Common myeloid progenitor, CD34-positive (primary cell): ENCODE data around the gene EPHB1.

Experiments used
- CTCF ChIA-PET: fragments of 350-600 bp; sonication (Branson Sonifier 250); formaldehyde crosslinking; loops from one replicate; lab custom pipeline; 2021; ENCODE audit warnings: antibody characterized with exemption; lab: Charles Lee
- POLR2A ChIA-PET: fragments of 350-600 bp; sonication (Branson Sonifier 250); formaldehyde crosslinking; loops from one replicate; lab custom pipeline; 2021; ENCODE audit warnings: antibody characterized with exemption; lab: Charles Lee
- DNase-seq, 3 donors: peaks; one replicate each; pipeline versions ENCODE4 v3.0.0 to v3.0.0-alpha.2; 2013
- H3K27ac ChIP-seq, 2 experiments: 1 replicate in 1 of 2; 2 replicates in 1 of 2; pipeline ENCODE4 v1.7.0; 2013; ENCODE audit warnings: inconsistent platforms in 2 of 2, low read length in 2 of 2, mild to moderate bottlenecking in 2 of 2, low read depth in 1 of 2, moderate library complexity in 1 of 2; ENCODE audit not compliant: severe bottlenecking in 2 of 2, insufficient read depth in 1 of 2, poor library complexity in 1 of 2
- H3K27me3 ChIP-seq, 5 experiments: replicated peaks in 2 of 5; 1 replicate in 3 of 5; 2 replicates in 2 of 5; pipeline versions ENCODE4 v1.6.1 to v1.7.0; 2013; ENCODE audit warnings: low read length in 4 of 5, mild to moderate bottlenecking in 2 of 5, moderate library complexity in 2 of 5, inconsistent platforms in 1 of 5; ENCODE audit not compliant: insufficient read depth in 5 of 5, control insufficient read depth in 4 of 5
- H3K36me3 ChIP-seq, 4 experiments: 1 replicate in 2 of 4; 2 replicates in 2 of 4; pipeline versions ENCODE4 v1.6.1 to v1.7.0; 2013; ENCODE audit warnings: low read length in 3 of 4, control low read depth in 1 of 4, mild to moderate bottlenecking in 1 of 4; ENCODE audit not compliant: control insufficient read depth in 4 of 4, insufficient read depth in 4 of 4
- H3K4me1 ChIP-seq, 4 experiments: 1 replicate in 3 of 4; 2 replicates in 1 of 4; pipeline versions ENCODE4 v1.6.1 to v1.7.1; 2013; ENCODE audit warnings: low read length in 3 of 4, mild to moderate bottlenecking in 3 of 4, control low read depth in 1 of 4, inconsistent platforms in 1 of 4, moderate library complexity in 1 of 4; ENCODE audit not compliant: control insufficient read depth in 4 of 4, insufficient read depth in 4 of 4; ENCODE audit errors: control extremely low read depth in 1 of 4
- H3K4me3 ChIP-seq, 7 experiments: 1 replicate in 4 of 7; 2 replicates in 3 of 7; pipeline versions ENCODE4 v1.5.1 to v1.7.0; 2013; ENCODE audit warnings: mild to moderate bottlenecking in 7 of 7, low read length in 6 of 7, moderate library complexity in 6 of 7, inconsistent platforms in 2 of 7, low read depth in 2 of 7, control low read depth in 1 of 7; ENCODE audit not compliant: insufficient read depth in 4 of 7, control insufficient read depth in 1 of 7; ENCODE audit errors: extremely low read depth in 1 of 7
- H3K9me3 ChIP-seq, 5 experiments: 1 replicate in 4 of 5; 2 replicates in 1 of 5; pipeline versions ENCODE4 v1.6.1 to v1.7.1; 2013; ENCODE audit warnings: low read length in 4 of 5, mild to moderate bottlenecking in 2 of 5, inconsistent platforms in 1 of 5, low read depth in 1 of 5, moderate library complexity in 1 of 5; ENCODE audit not compliant: control insufficient read depth in 4 of 5, insufficient read depth in 2 of 5; ENCODE audit errors: control extremely low read depth in 1 of 5
- WGBS: methylation state at CpG from one replicate; pipeline ENCODE4 v1.1.5; 2013; ENCODE audit not compliant: insufficient coverage; 5-methylcytosine and 5-hydroxymethylcytosine counted together

EPHB1 gene

DNA sequence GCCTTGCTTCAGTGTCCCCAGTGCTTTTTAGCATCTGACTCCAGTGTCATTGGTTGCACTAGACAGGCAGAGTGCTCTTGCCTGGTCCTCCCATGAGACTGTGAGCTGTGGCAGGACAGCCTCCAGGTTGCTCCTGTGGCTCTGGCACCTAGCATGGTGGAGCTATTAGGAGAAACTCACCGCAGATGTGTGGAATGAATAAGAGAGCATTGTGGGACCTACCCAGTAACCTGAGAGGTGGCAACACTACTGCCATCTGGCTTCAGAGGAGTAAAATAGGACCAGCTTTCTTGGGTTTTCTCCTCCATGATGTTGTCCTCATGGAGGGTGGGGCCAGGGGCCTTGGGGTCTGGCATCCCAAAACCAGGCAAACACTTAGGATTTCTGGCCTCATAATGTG, 183.6 kb downstream of the EPHB1 start:
- no peak overlapping the region for H3K27ac ChIP-seq
- no peaks in the 10 kb centered on the region for H3K9me3 ChIP-seq
- no peak overlapping the region for H3K4me3 ChIP-seq
- CTCF ChIA-PET = interaction anchor here (1.0 kb wide), 1 partner anchor 261 kb away, joined by 3 read pairs; no protein-coding TSS in a partner anchor
- H3K4me1 ChIP-seq = no peaks in the 10 kb centered on the region
- no peaks in the 10 kb centered on the region for H3K36me3 ChIP-seq
- no peak for DNase-seq
- no peaks in the 10 kb centered on the region for H3K27me3 ChIP-seq
- no CpG with 5 or more reads among the region's 1 CpG for WGBS
- POLR2A ChIA-PET = no interaction called here

GRCh38 chr3:134985864-134986715, 191.0 kb downstream of the EPHB1 start:
- H3K4me1 ChIP-seq = no peaks in the 10 kb centered on the region
- H3K9me3 ChIP-seq = no peaks in the 10 kb centered on the region
- DNase-seq = no peak
- no peak overlapping the region for H3K4me3 ChIP-seq
- no peaks in the 10 kb centered on the region for H3K27me3 ChIP-seq
- ChIA-PET CTCF (no interaction called here), POLR2A (no interaction called here)
- no peaks in the 10 kb centered on the region for H3K36me3 ChIP-seq
- 75% methylated on average over 4 of the region's 6 CpGs for WGBS
- H3K27ac ChIP-seq = no peak overlapping the region

DNA sequence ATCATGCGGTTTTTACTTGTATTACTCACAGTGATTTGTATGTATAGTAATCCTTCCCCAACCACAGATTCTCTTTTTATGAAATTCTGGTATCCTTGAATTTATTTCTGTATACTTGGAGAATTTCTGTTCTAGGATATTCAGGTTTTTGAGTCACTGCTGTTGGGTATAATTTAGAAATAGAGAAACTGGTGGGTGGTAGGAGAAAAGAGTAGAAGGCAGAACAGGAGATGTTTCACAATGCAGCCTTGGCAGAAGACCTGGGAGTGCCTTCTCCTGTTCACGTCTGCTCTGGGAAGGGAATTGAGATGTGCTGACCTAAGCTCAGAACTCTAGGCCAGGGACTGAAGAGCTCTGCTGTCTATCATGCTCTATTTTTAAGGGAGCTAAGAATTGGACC, 193.6 kb downstream of the EPHB1 start:
- H3K4me1 ChIP-seq = no peaks in the 10 kb centered on the region
- 91% methylated on average over 1 of the region's 2 CpGs for WGBS
- H3K36me3 ChIP-seq = no peaks in the 10 kb centered on the region
- H3K4me3 ChIP-seq = no peak overlapping the region
- H3K27ac ChIP-seq = no peak overlapping the region
- H3K27me3 ChIP-seq = no peaks in the 10 kb centered on the region
- ChIA-PET POLR2A (no interaction called here), CTCF (no interaction called here)
- DNase-seq = no peak
- no peaks in the 10 kb centered on the region for H3K9me3 ChIP-seq

DNA sequence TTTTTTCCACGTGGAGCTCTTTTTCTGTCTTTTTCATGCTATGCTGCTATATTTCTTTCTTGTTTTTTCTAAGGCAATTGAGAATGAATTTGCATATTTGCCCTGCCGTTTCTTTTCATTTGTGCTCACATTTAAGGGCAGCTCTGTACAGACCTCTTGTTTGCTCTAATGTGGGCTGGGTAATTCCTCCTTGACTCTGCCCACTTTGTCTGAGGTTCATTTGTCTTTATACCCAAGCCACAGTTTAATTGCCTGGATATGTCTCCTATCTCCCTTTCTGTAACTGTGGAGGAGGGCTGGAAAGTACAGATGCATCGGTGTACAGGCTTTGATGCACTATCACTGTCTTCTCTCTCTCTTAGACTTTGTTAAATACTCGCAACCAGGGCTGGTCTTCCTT, 195.9 kb downstream of the EPHB1 start:
- Histone ChIP-seq H3K4me3 (no peak overlapping the region), H3K27me3 (no peaks in the 10 kb centered on the region), H3K9me3 (no peaks in the 10 kb centered on the region), H3K4me1 (no peaks in the 10 kb centered on the region), H3K27ac (no peak overlapping the region), H3K36me3 (no peaks in the 10 kb centered on the region)
- ChIA-PET POLR2A (no interaction called here), CTCF (no interaction called here)
- DNase-seq = no peak
- 50% methylated on average over 1 of the region's 4 CpGs for WGBS

DNA sequence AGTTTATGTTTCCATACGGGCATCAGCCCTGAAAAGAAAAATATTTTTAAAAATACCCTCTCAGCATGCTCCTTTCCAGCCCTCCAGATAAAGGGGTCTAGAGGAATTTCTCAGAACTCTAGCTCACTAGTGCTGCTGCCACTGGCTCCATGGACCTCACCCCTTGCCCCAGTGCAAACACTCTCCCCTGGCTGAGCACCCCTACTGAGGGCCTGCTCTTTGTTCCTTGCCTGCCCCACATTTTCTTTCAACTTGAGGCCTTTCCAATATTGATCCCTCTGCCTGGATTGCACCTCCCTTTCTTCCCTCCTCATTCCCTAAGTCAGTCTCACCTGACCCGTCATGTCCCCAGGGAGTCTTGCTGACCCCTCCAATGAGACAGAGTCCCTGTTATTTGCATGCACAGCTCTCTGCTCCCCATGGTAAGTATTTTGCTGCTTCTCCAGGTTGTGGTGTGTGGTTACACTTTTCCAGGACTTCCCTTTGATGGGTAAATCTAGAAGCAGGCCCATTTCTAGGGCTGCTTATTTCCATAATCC, 196.5 kb downstream of the EPHB1 start:
- H3K4me3 ChIP-seq = no peak overlapping the region
- DNase-seq = no peak
- ChIA-PET CTCF (no interaction called here), POLR2A (no interaction called here)
- H3K4me1 ChIP-seq = no peaks in the 10 kb centered on the region
- H3K9me3 ChIP-seq = no peaks in the 10 kb centered on the region
- WGBS = 86% methylated on average over 1 of the region's 2 CpGs
- no peaks in the 10 kb centered on the region for H3K27me3 ChIP-seq
- no peak overlapping the region for H3K27ac ChIP-seq
- H3K36me3 ChIP-seq = no peaks in the 10 kb centered on the region

DNA sequence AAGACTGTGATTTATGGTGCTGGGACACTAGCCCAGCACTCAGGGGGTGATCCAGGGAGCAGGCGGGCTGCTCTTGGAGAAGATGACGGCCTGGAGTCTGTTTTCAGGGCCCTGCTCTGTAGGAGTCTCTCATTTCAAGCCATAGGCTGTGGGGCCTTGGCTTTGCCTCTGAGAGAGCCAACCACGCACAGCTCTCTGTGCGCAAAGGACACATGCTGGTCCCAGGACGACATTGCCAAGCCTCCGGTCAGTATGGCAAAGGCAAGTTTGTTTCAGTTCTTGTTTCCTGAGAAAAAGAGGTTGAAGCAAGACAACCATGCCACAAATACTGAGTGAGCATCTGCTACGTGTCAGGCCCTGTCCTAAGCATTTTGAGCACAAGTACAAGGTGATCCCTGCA, 197.1 kb downstream of the EPHB1 start:
- Histone ChIP-seq H3K4me1 (no peaks in the 10 kb centered on the region), H3K9me3 (no peaks in the 10 kb centered on the region), H3K27ac (no peak overlapping the region), H3K36me3 (no peaks in the 10 kb centered on the region), H3K4me3 (no peak overlapping the region), H3K27me3 (no peaks in the 10 kb centered on the region)
- ChIA-PET POLR2A (interaction anchor here (0.5 kb wide), 1 partner anchor 1007 kb away, joined by 3 read pairs; no protein-coding TSS in a partner anchor), CTCF (no interaction called here)
- WGBS = 94% methylated on average over 7 of the region's 7 CpGs
- no peak for DNase-seq

- H3K27ac ChIP-seq = no peak overlapping the region
- no peaks in the 10 kb centered on the region for H3K4me1 ChIP-seq
- no peaks in the 10 kb centered on the region for H3K9me3 ChIP-seq
- H3K4me3 ChIP-seq = no peak overlapping the region
- no peak for DNase-seq
- no peaks in the 10 kb centered on the region for H3K36me3 ChIP-seq
- no CpG with 5 or more reads among the region's 1 CpG for WGBS
- H3K27me3 ChIP-seq = no peaks in the 10 kb centered on the region
- CTCF ChIA-PET = interaction anchor here (1.3 kb wide), 1 partner anchor 41 kb away, joined by 3 read pairs; no protein-coding TSS in a partner anchor
- POLR2A ChIA-PET = interaction anchor here (0.5 kb wide), 1 partner anchor 1006 kb away, joined by 3 read pairs; no protein-coding TSS in a partner anchor
Observed at GRCh38 chr3:134992586-134992985, 197.5 kb downstream of the EPHB1 start.
